GM18498 (cell line): ENCODE data around the gene RBFA.
"Not testable (repeated sequence)": the region's sequence is repeated elsewhere in the genome, so short reads cannot be mapped to it uniquely, and the experiment has no call there.

ENCODE experiments used
- ATAC-seq: cut with Tn5 transposase; IDR thresholded peaks from one replicate; pipeline ENCODE4 v1.9.1; 2021; ENCODE audit warnings: mild to moderate bottlenecking, moderate library complexity; ENCODE audit not compliant: unreplicated experiment

The RBFA gene

GRCh38 chr18:80027719-80028118 is 6.5 kb upstream of the RBFA start:
- ATAC-seq: not testable (repeated sequence)

GRCh38 chr18:80029690-80030089 is 4.5 kb upstream of the RBFA start:
- no peak for ATAC-seq

GRCh38 chr18:80033181-80034067 is 810 bp upstream of the RBFA start:
- ATAC-seq: peak; percentile 60

- ATAC-seq: no peak
Measured at GRCh38 chr18:80034852-80035406, 695 bp downstream of the RBFA start.

GRCh38 chr18:80035997-80036396 is 1.8 kb downstream of the RBFA start:
- no peak for ATAC-seq

- no peak for ATAC-seq
Measured at GRCh38 chr18:80037300-80037699, 3.1 kb downstream of the RBFA start.

- no peak for ATAC-seq
Measured at GRCh38 chr18:80037869-80038630, 3.8 kb downstream of the RBFA start.

GRCh38 chr18:80040515-80040914 is 6.3 kb downstream of the RBFA start:
- no peak for ATAC-seq

- no peak for ATAC-seq
Measured at GRCh38 chr18:80041424-80041823, 7.2 kb downstream of the RBFA start.

- ATAC-seq: no peak
Measured at GRCh38 chr18:80042785-80043184, 8.6 kb downstream of the RBFA start.

GRCh38 chr18:80044072-80044471 is 9.8 kb downstream of the RBFA start:
- no peak for ATAC-seq

GRCh38 chr18:80046011-80046410 is 11.8 kb downstream of the RBFA start:
- ATAC-seq: no peak

GRCh38 chr18:80046431-80046830 is 12.2 kb downstream of the RBFA start:
- ATAC-seq: no peak

GRCh38 chr18:80046961-80047541 is 12.8 kb downstream of the RBFA start:
- no peak for ATAC-seq

- ATAC-seq: no peak
Measured at GRCh38 chr18:80050797-80051196, 16.6 kb downstream of the RBFA start.

GRCh38 chr18:80056095-80056494 is 21.9 kb downstream of the RBFA start:
- ATAC-seq: no peak

- ATAC-seq: no peak
Measured at GRCh38 chr18:80059945-80060344, 25.7 kb downstream of the RBFA start.

GRCh38 chr18:80065705-80066104 is 31.5 kb downstream of the RBFA start:
- no peak for ATAC-seq

- ATAC-seq: no peak
Measured at GRCh38 chr18:80067321-80067720, 33.1 kb downstream of the RBFA start.

GRCh38 chr18:80067897-80068296 is 33.7 kb downstream of the RBFA start:
- ATAC-seq: no peak

GRCh38 chr18:80068571-80069272 is 34.5 kb downstream of the RBFA start:
- no peak for ATAC-seq
